GM15510 (cell line): ENCODE data around the gene CKS1B.

Source experiments
- POLR2A ChIP-seq: IDR thresholded peaks from 3 replicates; pipeline ENCODE4 v1.6.1; 2011; ENCODE audit warnings: borderline replicate concordance; ENCODE audit not compliant: insufficient read length; ENCODE audit errors: extremely low read depth

Gene CKS1B

GRCh38 chr1:154941333-154942013, 33.0 kb upstream of the CKS1B start:
- TF ChIP-seq POLR2A: no peak

GRCh38 chr1:154943649-154944400, 30.7 kb upstream of the CKS1B start:
- no peak for TF ChIP-seq POLR2A

- TF ChIP-seq POLR2A: no peak
Observed at GRCh38 chr1:154944401-154945159, 29.9 kb upstream of the CKS1B start.

- no peak for TF ChIP-seq POLR2A
Observed at GRCh38 chr1:154945160-154945961, 29.1 kb upstream of the CKS1B start.

- TF ChIP-seq POLR2A: no peak
Observed at GRCh38 chr1:154945962-154946850, 28.3 kb upstream of the CKS1B start.

- no peak for TF ChIP-seq POLR2A
Observed at GRCh38 chr1:154948079-154948478, 26.4 kb upstream of the CKS1B start.

- TF ChIP-seq POLR2A: no peak
Observed at GRCh38 chr1:154951901-154952657, 22.4 kb upstream of the CKS1B start.

- no peak for TF ChIP-seq POLR2A
Observed at GRCh38 chr1:154952664-154953063, 21.8 kb upstream of the CKS1B start.

- no peak for TF ChIP-seq POLR2A
Observed at GRCh38 chr1:154953611-154954038, 20.9 kb upstream of the CKS1B start.

GRCh38 chr1:154954541-154954940, 19.9 kb upstream of the CKS1B start:
- TF ChIP-seq POLR2A: no peak

- no peak for TF ChIP-seq POLR2A
Observed at GRCh38 chr1:154955039-154955717, 19.3 kb upstream of the CKS1B start.
